ENCODE results near the gene SCFD2. TPM values are rescaled to one million over a fixed set of nuclear protein-coding genes. Genes with fewer than 3 reads are reported as not detected.
"Not testable (repeated sequence)": the region's sequence is repeated elsewhere in the genome, so short reads cannot be mapped to it uniquely, and the experiment has no call there.

The SCFD2 gene
- polyA plus RNA-seq, 1 donor from 2014 or later: 5.0 TPM

DNA sequence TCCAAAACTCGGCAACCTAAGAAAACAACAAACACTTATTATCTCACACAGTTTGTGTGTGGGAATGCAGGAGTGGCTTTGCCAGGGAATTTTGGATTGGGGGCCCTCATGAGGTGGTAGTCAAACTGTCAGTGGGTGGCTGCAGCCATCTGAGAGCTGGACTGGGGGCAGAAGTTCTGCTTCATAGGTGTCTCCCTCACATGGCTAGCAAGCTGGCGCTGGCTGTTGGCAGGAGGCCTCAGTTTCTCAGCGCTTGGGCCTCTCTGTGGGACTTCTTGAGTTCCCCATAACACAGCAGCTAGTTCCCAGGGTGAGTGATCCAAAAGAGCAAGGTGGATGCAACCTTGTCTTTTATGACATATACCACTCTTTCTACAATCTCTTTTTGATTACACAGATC lies 529.7 kb downstream of the SCFD2 start:
- Histone ChIP-seq H3K9ac (ENCODE audit: low read length) (no peak overlapping the region), H4K20me1 (ENCODE audit: insufficient read depth) (no peaks in the 10 kb centered on the region), H3K4me3 (ENCODE audit: low read length) (no peak overlapping the region), H3K27me3 (ENCODE audit: insufficient read depth, low read depth, low read length) (no peaks in the 10 kb centered on the region), H3K79me2 (replicated peaks; ENCODE audit: insufficient read depth, low read length) (no peaks in the 10 kb centered on the region), H3F3A (ENCODE audit: insufficient read depth, low read length, poor library complexity, severe bottlenecking) (no peaks in the 10 kb centered on the region), H2AFZ (ENCODE audit: low read depth, low read length) (no peak overlapping the region), H3K9me3 (ENCODE audit: low read length) (no peaks in the 10 kb centered on the region), H3K4me2 (ENCODE audit: low read length) (no peak overlapping the region), H3K36me3 (ENCODE audit: insufficient read depth, low read length) (no peaks in the 10 kb centered on the region), H3K27ac (ENCODE audit: low read length) (no peak overlapping the region), H3K9me2 (ENCODE audit: insufficient read depth, low read length) (no peaks in the 10 kb centered on the region)
- no peak for TF ChIP-seq RAD21 (conservative IDR thresholded peaks at IDR 0.05)
- TF ChIP-seq, protein P1, sequence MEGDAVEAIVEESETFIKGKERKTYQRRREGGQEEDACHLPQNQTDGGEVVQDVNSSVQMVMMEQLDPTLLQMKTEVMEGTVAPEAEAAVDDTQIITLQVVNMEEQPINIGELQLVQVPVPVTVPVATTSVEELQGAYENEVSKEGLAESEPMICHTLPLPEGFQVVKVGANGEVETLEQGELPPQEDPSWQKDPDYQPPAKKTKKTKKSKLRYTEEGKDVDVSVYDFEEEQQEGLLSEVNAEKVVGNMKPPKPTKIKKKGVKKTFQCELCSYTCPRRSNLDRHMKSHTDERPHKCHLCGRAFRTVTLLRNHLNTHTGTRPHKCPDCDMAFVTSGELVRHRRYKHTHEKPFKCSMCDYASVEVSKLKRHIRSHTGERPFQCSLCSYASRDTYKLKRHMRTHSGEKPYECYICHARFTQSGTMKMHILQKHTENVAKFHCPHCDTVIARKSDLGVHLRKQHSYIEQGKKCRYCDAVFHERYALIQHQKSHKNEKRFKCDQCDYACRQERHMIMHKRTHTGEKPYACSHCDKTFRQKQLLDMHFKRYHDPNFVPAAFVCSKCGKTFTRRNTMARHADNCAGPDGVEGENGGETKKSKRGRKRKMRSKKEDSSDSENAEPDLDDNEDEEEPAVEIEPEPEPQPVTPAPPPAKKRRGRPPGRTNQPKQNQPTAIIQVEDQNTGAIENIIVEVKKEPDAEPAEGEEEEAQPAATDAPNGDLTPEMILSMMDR (IDR thresholded peaks at IDR 0.05; ENCODE audit: poor library complexity, severe bottlenecking): no peak
- no peak for TF ChIP-seq EP300 (conservative IDR thresholded peaks at IDR 0.05; ENCODE audit: poor library complexity, severe bottlenecking)
- no peak for TF ChIP-seq POLR2AphosphoS5 (IDR thresholded peaks at IDR 0.05)
- TF ChIP-seq TAF1 (IDR thresholded peaks at IDR 0.05; ENCODE audit: low read depth): no peak

DNA sequence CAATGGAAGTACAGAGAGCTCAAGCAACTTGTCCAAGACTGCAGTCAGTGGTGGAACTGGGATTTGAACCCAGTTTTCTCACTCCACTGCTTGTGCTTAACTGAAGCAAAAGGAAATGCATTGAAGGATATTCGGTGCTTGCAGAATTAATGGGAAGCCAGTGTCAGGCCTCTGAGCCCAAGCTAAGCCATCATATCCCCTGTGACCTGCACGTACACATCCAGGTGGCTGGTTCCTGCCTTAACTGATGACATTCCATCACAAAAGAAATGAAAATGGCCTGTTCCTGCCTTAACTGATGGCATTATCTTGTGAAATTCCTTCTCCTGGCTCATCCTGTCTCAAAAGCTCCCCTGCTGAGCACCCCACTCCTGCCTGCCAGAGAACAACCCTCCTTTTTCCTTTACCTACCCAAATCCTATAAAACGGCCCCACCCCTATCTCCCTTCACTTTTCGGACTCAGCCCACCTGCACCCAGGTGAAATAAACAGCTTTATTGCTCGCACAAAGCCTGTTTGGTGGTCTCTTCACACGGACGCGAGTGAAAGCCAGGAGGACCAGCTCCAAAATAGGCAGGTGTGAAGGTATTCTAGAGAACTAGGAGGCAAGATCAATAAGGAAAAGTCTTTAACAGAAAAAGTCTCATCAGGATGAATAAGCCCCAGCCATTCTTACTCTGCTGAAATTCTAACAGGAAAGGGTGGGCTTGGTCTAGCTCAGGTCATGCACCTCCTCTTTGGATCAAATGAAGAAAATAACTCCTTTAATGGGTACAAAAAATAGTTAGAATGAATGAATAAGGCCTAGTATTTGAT lies 531.0 kb downstream of the SCFD2 start:
- H3K9ac ChIP-seq (ENCODE audit: low read length); H4K20me1 ChIP-seq (ENCODE audit: insufficient read depth); H2AFZ ChIP-seq (ENCODE audit: low read depth, low read length); H3K27me3 ChIP-seq (ENCODE audit: insufficient read depth, low read depth, low read length); H3K79me2 ChIP-seq (replicated peaks; ENCODE audit: insufficient read depth, low read length); H3K9me3 ChIP-seq (ENCODE audit: low read length); H3F3A ChIP-seq (ENCODE audit: insufficient read depth, low read length, poor library complexity, severe bottlenecking); H3K27ac ChIP-seq (ENCODE audit: low read length); H3K4me2 ChIP-seq (ENCODE audit: low read length); H3K4me3 ChIP-seq (ENCODE audit: low read length); H3K9me2 ChIP-seq (ENCODE audit: insufficient read depth, low read length); H3K36me3 ChIP-seq (ENCODE audit: insufficient read depth, low read length): not testable (repeated sequence)

DNA sequence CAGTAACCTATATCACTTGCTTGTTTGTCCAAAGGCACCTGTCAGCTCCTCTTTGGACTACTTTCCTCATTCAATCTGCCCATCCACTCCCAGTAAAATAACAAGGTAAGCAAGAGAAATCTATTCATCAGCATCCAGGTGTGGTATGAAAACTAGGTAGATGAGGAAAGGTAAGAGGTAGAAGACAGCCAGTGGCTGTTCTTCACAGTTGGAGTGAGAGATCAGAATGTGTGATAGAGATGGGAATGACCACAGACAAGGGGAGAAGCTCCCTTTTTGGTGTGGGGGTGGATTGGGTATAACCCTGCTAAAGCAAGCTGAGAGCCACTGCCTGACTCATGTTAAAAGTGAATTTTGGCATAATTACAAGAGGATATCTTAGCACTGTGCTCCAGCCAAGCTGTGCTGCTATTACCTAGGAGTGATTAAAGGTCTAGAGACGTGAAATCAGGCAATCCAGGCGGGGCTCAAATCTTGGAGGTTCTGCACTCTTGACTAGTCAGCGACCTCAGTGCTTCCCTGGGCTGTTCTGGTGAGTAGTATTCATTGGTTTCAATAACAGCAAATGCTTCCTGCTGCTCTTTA lies 531.8 kb downstream of the SCFD2 start:
- Histone ChIP-seq H3K9me3 (ENCODE audit: low read length) (no peaks in the 10 kb centered on the region), H2AFZ (ENCODE audit: low read depth, low read length) (no peak overlapping the region), H3F3A (ENCODE audit: insufficient read depth, low read length, poor library complexity, severe bottlenecking) (no peaks in the 10 kb centered on the region), H3K4me2 (ENCODE audit: low read length) (no peak overlapping the region), H3K36me3 (ENCODE audit: insufficient read depth, low read length) (no peaks in the 10 kb centered on the region), H3K4me3 (ENCODE audit: low read length) (no peak overlapping the region), H3K9me2 (ENCODE audit: insufficient read depth, low read length) (no peaks in the 10 kb centered on the region), H4K20me1 (ENCODE audit: insufficient read depth) (no peaks in the 10 kb centered on the region), H3K27me3 (ENCODE audit: insufficient read depth, low read depth, low read length) (no peaks in the 10 kb centered on the region), H3K9ac (ENCODE audit: low read length) (no peak overlapping the region), H3K79me2 (replicated peaks; ENCODE audit: insufficient read depth, low read length) (no peaks in the 10 kb centered on the region), H3K27ac (ENCODE audit: low read length) (no peak overlapping the region)
- TF ChIP-seq SMC3 (conservative IDR thresholded peaks at IDR 0.05; ENCODE audit: poor library complexity): no peak
- TF ChIP-seq EP300 (conservative IDR thresholded peaks at IDR 0.05; ENCODE audit: poor library complexity, severe bottlenecking): no peak
- TF ChIP-seq MXI1 (conservative IDR thresholded peaks at IDR 0.05; ENCODE audit: poor library complexity, severe bottlenecking): no peak
- TF ChIP-seq TAF1 (IDR thresholded peaks at IDR 0.05; ENCODE audit: low read depth): no peak
- no peak for TF ChIP-seq POLR2AphosphoS5 (IDR thresholded peaks at IDR 0.05)
- no peak for TF ChIP-seq EZH2 (IDR thresholded peaks at IDR 0.05; ENCODE audit: borderline replicate concordance, insufficient read depth, low read length, poor library complexity, severe bottlenecking)
- TF ChIP-seq, protein P1 (IDR thresholded peaks at IDR 0.05; ENCODE audit: poor library complexity, severe bottlenecking): no peak
- TF ChIP-seq, protein P2, sequence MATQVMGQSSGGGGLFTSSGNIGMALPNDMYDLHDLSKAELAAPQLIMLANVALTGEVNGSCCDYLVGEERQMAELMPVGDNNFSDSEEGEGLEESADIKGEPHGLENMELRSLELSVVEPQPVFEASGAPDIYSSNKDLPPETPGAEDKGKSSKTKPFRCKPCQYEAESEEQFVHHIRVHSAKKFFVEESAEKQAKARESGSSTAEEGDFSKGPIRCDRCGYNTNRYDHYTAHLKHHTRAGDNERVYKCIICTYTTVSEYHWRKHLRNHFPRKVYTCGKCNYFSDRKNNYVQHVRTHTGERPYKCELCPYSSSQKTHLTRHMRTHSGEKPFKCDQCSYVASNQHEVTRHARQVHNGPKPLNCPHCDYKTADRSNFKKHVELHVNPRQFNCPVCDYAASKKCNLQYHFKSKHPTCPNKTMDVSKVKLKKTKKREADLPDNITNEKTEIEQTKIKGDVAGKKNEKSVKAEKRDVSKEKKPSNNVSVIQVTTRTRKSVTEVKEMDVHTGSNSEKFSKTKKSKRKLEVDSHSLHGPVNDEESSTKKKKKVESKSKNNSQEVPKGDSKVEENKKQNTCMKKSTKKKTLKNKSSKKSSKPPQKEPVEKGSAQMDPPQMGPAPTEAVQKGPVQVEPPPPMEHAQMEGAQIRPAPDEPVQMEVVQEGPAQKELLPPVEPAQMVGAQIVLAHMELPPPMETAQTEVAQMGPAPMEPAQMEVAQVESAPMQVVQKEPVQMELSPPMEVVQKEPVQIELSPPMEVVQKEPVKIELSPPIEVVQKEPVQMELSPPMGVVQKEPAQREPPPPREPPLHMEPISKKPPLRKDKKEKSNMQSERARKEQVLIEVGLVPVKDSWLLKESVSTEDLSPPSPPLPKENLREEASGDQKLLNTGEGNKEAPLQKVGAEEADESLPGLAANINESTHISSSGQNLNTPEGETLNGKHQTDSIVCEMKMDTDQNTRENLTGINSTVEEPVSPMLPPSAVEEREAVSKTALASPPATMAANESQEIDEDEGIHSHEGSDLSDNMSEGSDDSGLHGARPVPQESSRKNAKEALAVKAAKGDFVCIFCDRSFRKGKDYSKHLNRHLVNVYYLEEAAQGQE (IDR thresholded peaks at IDR 0.05; ENCODE audit: borderline replicate concordance): no peak
- TF ChIP-seq RAD21 (conservative IDR thresholded peaks at IDR 0.05): no peak
